Astrocyte (in vitro differentiated cells and primary cell): Measurements from ENCODE around the gene SOX1. TPM values are rescaled to one million over a fixed set of nuclear protein-coding genes. Genes with fewer than 3 reads are reported as not detected.

Experiments
- DNase-seq: peaks from one replicate; pipeline ENCODE4 v3.0.0-alpha.2; 2010; ENCODE audit warnings: low read depth
- FAIRE-seq: peaks from 2 replicates; lab custom pipeline; 2011; peaks lifted over from hg19 to GRCh38; lab: Jason Lieb, UNC
- H2AFZ ChIP-seq: 2 replicates; pipeline ENCODE4 v1.6.0; 2012; ENCODE audit warnings: low read depth, low read length, inconsistent platforms
- H3K27ac ChIP-seq: 2 replicates; pipeline ENCODE4 v1.5.1; 2011; ENCODE audit warnings: low read depth, low read length, inconsistent platforms
- H3K27me3 ChIP-seq: 2 replicates; pipeline ENCODE4 v1.6.0; 2011; ENCODE audit warnings: low read length, inconsistent platforms; ENCODE audit not compliant: insufficient read depth
- H3K36me3 ChIP-seq: 2 replicates; pipeline ENCODE4 v1.5.1; 2011; ENCODE audit warnings: low read length, inconsistent platforms; ENCODE audit not compliant: insufficient read depth
- H3K4me1 ChIP-seq: 2 replicates; pipeline ENCODE4 v1.5.1; 2011; ENCODE audit warnings: low read length, inconsistent platforms; ENCODE audit not compliant: insufficient read depth
- H3K4me2 ChIP-seq: 2 replicates; pipeline ENCODE4 v1.6.0; 2012; ENCODE audit warnings: low read length, inconsistent platforms
- H3K4me3 ChIP-seq: 2 replicates; pipeline ENCODE4 v1.5.1; 2011; ENCODE audit warnings: low read depth, mild to moderate bottlenecking, low read length, inconsistent platforms; ENCODE audit not compliant: insufficient read depth
- H3K79me2 ChIP-seq: 2 replicates; pipeline ENCODE4 v1.6.0; 2012; ENCODE audit warnings: mild to moderate bottlenecking, low read length, inconsistent platforms; ENCODE audit not compliant: insufficient read depth
- H3K9ac ChIP-seq: 2 replicates; pipeline ENCODE4 v1.6.0; 2012; ENCODE audit warnings: mild to moderate bottlenecking, low read length, inconsistent platforms
- H3K9me3 ChIP-seq: 2 replicates; pipeline ENCODE4 v1.5.1; 2012; ENCODE audit warnings: low read depth, mild to moderate bottlenecking, low read length, inconsistent platforms; ENCODE audit not compliant: insufficient read depth
- H4K20me1 ChIP-seq: 2 replicates; pipeline ENCODE4 v1.6.0; 2012; ENCODE audit warnings: low read length, inconsistent platforms; ENCODE audit not compliant: insufficient read depth
- H3K27ac Mint-ChIP-seq: one replicate; pipeline ENCODE4 v1.8.0; 2021; ENCODE audit warnings: mild to moderate bottlenecking, mixed read lengths; ENCODE audit not compliant: unreplicated experiment
- H3K27me3 Mint-ChIP-seq: one replicate; pipeline ENCODE4 v1.8.0; 2021; ENCODE audit warnings: low read depth, mixed read lengths; ENCODE audit not compliant: unreplicated experiment
- H3K36me3 Mint-ChIP-seq: one replicate; pipeline ENCODE4 v1.8.0; 2021; ENCODE audit warnings: low read depth, mixed read lengths; ENCODE audit not compliant: unreplicated experiment
- H3K4me1 Mint-ChIP-seq: one replicate; pipeline ENCODE4 v1.8.0; 2021; ENCODE audit warnings: low read depth, mixed read lengths; ENCODE audit not compliant: unreplicated experiment
- H3K4me3 Mint-ChIP-seq: one replicate; pipeline ENCODE4 v1.8.0; 2021; ENCODE audit warnings: mild to moderate bottlenecking, moderate library complexity, mixed read lengths; ENCODE audit not compliant: unreplicated experiment
- H3K9me3 Mint-ChIP-seq: one replicate; pipeline ENCODE4 v1.8.0; 2021; ENCODE audit warnings: mild to moderate bottlenecking, mixed read lengths; ENCODE audit not compliant: unreplicated experiment
- CTCF ChIP-seq: IDR thresholded peaks from 2 replicates; pipeline ENCODE4 v1.5.1; 2011; ENCODE audit warnings: low read depth, mild to moderate bottlenecking, inconsistent platforms, low read length, moderate library complexity; ENCODE audit not compliant: insufficient read depth
- EZH2 ChIP-seq: IDR thresholded peaks from 2 replicates; pipeline ENCODE4 v1.6.1; 2012; ENCODE audit warnings: mild to moderate bottlenecking, low read length, inconsistent platforms; ENCODE audit not compliant: insufficient read depth
- total RNA-seq: library from RNA; stranded (reverse); gene quantifications from 2 replicates; pipeline ENCODE4 v1.2.1, GENCODE V29; 2021

Gene SOX1
- total RNA-seq, 1 donor from 2014 or later, result not detected

GRCh38 chr13:112112534-112113276 lies 45.8 kb downstream of the SOX1 start:
- H3K9ac ChIP-seq, result no peak overlapping the region
- DNase-seq (no peak), FAIRE-seq (no peak)
- H3K9me3 ChIP-seq, result no peaks in the 10 kb centered on the region
- H3K27ac Mint-ChIP-seq, result no peak overlapping the region
- no peaks in the 10 kb centered on the region for H3K79me2 ChIP-seq
- no peaks in the 10 kb centered on the region for H3K4me1 ChIP-seq
- H3K4me3 ChIP-seq, result no peak overlapping the region
- peaks cover 83% of the 10 kb centered on the region for H3K27me3 Mint-ChIP-seq
- H4K20me1 ChIP-seq, result no peaks in the 10 kb centered on the region
- peaks cover 3% of the 10 kb centered on the region for H3K27me3 ChIP-seq
- H3K4me3 Mint-ChIP-seq, result no peak overlapping the region
- H3K4me2 ChIP-seq, result no peak overlapping the region
- H3K9me3 Mint-ChIP-seq, result peaks cover 4% of the 10 kb centered on the region
- peaks cover 7% of the 10 kb centered on the region for H3K4me1 Mint-ChIP-seq
- no peaks in the 10 kb centered on the region for H3K36me3 ChIP-seq
- TF ChIP-seq CTCF, result no peak
- TF ChIP-seq EZH2, result no peak
- H3K27ac ChIP-seq, result no peak overlapping the region
- no peak overlapping the region for H2AFZ ChIP-seq
- H3K36me3 Mint-ChIP-seq, result peaks cover 2% of the 10 kb centered on the region

GRCh38 chr13:112113348-112113747 lies 46.4 kb downstream of the SOX1 start:
- H3K27me3 ChIP-seq, result peaks cover 3% of the 10 kb centered on the region
- no peak overlapping the region for H3K4me2 ChIP-seq
- H3K27ac ChIP-seq, result no peak overlapping the region
- H4K20me1 ChIP-seq, result no peaks in the 10 kb centered on the region
- H3K36me3 ChIP-seq, result no peaks in the 10 kb centered on the region
- H3K79me2 ChIP-seq, result no peaks in the 10 kb centered on the region
- TF ChIP-seq EZH2, result no peak
- Mint-ChIP-seq H3K9me3 (peaks cover 4% of the 10 kb centered on the region), H3K4me1 (peaks cover 7% of the 10 kb centered on the region), H3K27me3 (peaks cover 83% of the 10 kb centered on the region), H3K36me3 (peaks cover 2% of the 10 kb centered on the region), H3K4me3 (no peak overlapping the region), H3K27ac (no peak overlapping the region)
- H2AFZ ChIP-seq, result no peak overlapping the region
- H3K4me1 ChIP-seq, result no peaks in the 10 kb centered on the region
- FAIRE-seq (no peak), DNase-seq (no peak)
- H3K9me3 ChIP-seq, result no peaks in the 10 kb centered on the region
- no peak overlapping the region for H3K4me3 ChIP-seq
- H3K9ac ChIP-seq, result no peak overlapping the region

- Histone ChIP-seq H2AFZ (no peak overlapping the region), H4K20me1 (no peaks in the 10 kb centered on the region), H3K79me2 (no peaks in the 10 kb centered on the region), H3K4me1 (no peaks in the 10 kb centered on the region), H3K27me3 (peaks cover 3% of the 10 kb centered on the region), H3K9me3 (no peaks in the 10 kb centered on the region), H3K36me3 (no peaks in the 10 kb centered on the region), H3K27ac (no peak overlapping the region), H3K4me2 (no peak overlapping the region), H3K4me3 (no peak overlapping the region), H3K9ac (no peak overlapping the region)
- H3K4me3 Mint-ChIP-seq, result no peak overlapping the region
- peaks cover 7% of the 10 kb centered on the region for H3K4me1 Mint-ChIP-seq
- H3K9me3 Mint-ChIP-seq, result no peaks in the 10 kb centered on the region
- H3K36me3 Mint-ChIP-seq, result peaks cover 2% of the 10 kb centered on the region
- no peak for TF ChIP-seq EZH2
- no peak for TF ChIP-seq CTCF
- DNase-seq (no peak), FAIRE-seq (no peak)
- peaks cover 80% of the 10 kb centered on the region for H3K27me3 Mint-ChIP-seq
- H3K27ac Mint-ChIP-seq, result no peak overlapping the region
Measured at GRCh38 chr13:112113851-112114250, 46.9 kb downstream of the SOX1 start.
